NCI-H2227 treated with DMSO at 0.1 percent for 48 hours (cell line): ENCODE data around the gene LVRN.

Source experiments
- DNase-seq: peaks from one replicate; lab custom pipeline; 2025; lab: John Stamatoyannopoulos, UW

LVRN gene

GRCh38 chr5:116023619-116024018 lies 61.3 kb downstream of the LVRN start:
- no peak for DNase-seq

GRCh38 chr5:116025866-116026265 lies 63.6 kb downstream of the LVRN start:
- DNase-seq = no peak

DNA sequence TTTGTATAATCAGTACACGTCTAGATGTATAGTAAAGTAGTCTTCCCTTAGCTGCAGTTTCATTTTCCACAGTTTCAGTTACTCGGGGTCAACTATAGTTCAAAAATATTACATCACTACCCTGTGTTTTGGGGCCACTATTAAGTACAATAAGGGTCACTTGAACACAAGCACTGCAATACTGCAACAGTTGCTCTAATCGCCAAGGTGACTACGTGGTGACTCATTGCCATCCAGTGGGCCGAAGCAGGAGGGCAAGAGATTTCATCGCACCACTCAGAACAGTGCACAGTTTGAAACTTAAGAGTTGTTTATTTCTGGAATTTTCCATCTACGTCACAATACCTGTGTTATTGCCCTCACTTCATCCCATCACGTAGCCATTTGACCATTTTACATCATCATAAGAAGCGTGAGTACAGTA lies 69.8 kb downstream of the LVRN start, which contains the start of gene ARL14EPL:
TSS of gene ARL14EPL (plus strand) at position 379 of the 424 bp plus-strand sequence. CDS start 18,994 bp downstream, outside the sequence.
- no peak for DNase-seq

- no peak for DNase-seq
Measured at GRCh38 chr5:116032991-116033390, 70.7 kb downstream of the LVRN start.

GRCh38 chr5:116035123-116035522 lies 72.8 kb downstream of the LVRN start:
- no peak for DNase-seq

- no peak for DNase-seq
Measured at GRCh38 chr5:116037236-116037822, 75.1 kb downstream of the LVRN start.

- DNase-seq = no peak
Measured at GRCh38 chr5:116038817-116039216, 76.5 kb downstream of the LVRN start.

DNA sequence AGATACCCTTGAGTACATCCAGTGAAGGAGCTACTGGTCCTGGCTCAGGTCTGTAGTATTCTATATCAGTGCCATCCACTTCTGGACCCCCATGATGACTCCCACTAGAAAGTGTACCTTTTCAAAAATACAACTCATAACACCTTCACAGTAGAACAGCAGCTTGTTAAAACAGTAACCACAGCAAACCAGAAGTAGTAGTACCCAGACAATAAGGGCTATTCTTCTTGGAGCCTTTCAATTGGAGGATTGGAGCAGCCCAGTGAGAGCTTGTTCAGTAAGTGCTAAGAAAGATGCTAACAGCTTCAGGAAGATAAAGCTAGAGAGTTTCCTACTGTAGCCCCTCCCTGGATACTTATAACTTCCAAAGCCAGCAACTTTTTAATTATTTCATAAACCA lies 80.1 kb downstream of the LVRN start:
- DNase-seq = no peak

- no peak for DNase-seq
Measured at GRCh38 chr5:116044073-116044472, 81.8 kb downstream of the LVRN start.

- no peak for DNase-seq
Measured at GRCh38 chr5:116045821-116046220, 83.5 kb downstream of the LVRN start.

- no peak for DNase-seq
Measured at GRCh38 chr5:116046261-116046660, 84.0 kb downstream of the LVRN start.

- no peak for DNase-seq
Measured at GRCh38 chr5:116046823-116047222, 84.5 kb downstream of the LVRN start.

DNA sequence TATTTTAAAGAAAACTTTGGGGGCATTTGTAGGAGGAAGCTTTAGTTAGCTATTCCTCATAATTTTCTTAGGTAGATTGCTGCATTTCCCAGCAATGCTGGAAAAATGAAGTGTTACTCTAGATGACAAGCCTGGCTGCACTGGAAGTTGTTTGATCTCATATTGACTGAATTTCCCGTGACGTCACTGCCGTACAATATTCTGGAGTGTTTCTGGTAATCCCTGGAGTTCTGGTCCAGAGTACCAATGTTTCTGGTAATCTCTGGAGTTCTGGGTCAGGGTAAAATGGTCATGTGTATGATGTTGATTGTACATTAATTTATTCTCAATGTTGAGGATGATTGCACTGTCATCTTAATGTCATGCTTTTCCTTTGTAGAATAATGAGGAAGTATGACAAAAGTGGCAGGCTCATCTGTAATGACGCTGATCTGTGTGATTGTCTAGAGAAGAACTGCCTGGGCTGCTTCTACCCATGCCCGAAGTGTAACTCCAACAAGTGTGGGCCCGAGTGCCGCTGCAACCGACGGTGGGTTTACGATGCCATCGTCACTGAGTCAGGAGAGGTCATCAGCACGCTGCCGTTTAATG lies 96.2 kb downstream of the LVRN start:
- DNase-seq = no peak

GRCh38 chr5:116062352-116062751 lies 100.1 kb downstream of the LVRN start:
- DNase-seq = no peak

GRCh38 chr5:116063950-116064349 lies 101.7 kb downstream of the LVRN start:
- DNase-seq = no peak

DNA sequence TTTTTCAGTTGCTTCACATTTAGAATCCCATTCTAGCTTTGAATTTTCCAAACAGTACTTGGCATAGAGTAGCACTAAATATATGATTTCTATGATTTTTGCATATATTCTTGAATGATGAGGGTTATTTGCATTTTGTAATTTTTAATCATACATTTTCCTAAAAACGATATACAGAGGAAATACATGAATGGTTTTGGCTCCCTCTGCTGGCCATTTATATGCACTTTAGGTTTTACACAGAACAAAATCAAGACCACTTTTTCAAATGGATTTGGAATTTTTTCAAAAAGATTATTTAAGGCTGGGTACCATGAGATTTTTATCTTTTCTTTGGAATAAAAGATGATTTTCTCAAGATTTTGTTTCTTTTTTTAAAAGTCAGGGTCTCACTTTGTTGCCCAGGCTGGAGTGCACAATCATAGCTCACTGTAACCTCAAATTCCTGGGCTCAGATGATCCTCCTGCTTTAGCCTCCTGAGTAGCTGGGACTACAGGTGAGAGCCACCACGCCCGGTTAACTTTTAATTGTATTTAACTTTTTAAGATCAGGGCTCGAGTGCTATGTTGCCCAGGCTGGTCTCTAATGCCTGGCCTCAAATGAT lies 105.9 kb downstream of the LVRN start:
- DNase-seq = no peak

GRCh38 chr5:116071211-116071610 lies 108.9 kb downstream of the LVRN start:
- DNase-seq = no peak

GRCh38 chr5:116075191-116075831 lies 113.0 kb downstream of the LVRN start:
- no peak for DNase-seq

DNA sequence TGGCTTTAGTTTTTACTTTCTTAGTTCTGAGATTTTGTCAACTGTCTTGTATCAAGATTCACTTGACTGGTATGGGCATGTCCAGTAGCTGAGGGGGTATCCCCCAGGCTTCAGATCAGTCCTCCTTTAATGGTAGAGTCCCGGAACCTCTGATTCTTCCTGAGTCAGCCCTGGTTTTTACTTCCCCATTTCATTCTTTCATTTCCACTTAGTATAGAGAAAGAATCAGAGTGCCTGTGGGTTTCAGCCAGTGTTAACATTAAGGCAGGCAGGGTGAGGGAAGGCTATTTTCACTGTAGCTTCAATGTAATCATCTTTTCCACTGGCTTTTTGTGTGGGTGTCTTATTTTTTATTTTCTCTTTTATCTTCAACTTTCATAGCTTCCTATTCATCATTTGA lies 114.2 kb downstream of the LVRN start:
- DNase-seq = no peak
